Endothelial cell of umbilical vein (primary cell): ENCODE results near the gene ASZ1. TPM values are rescaled to one million over a fixed set of nuclear protein-coding genes. Genes with fewer than 3 reads are reported as not detected.

Source experiments
- BruUV-seq: library from RNA; stranded (reverse); fragments of 400-500 nt; replicated peaks from 2 replicates; lab custom pipeline; 2021; lab: Mats Ljungman, UMichigan
- CTCF ChIA-PET: fragments of 300-600, 350-600 bp; sonication (Branson Sonifier 250); formaldehyde crosslinking; loops from one replicate; lab custom pipeline; 2021; ENCODE audit warnings: antibody characterized with exemption, inconsistent platforms; lab: Charles Lee
- POLR2A ChIA-PET: fragments of 300-600, 350-600 bp; sonication (Branson Sonifier 250); formaldehyde crosslinking; loops from one replicate; lab custom pipeline; 2021; ENCODE audit warnings: antibody characterized with exemption, inconsistent platforms; lab: Charles Lee
- DNase-seq: peaks from one replicate; pipeline ENCODE4 v3.0.0-alpha.2; 2011; ENCODE audit warnings: low read depth, low spot score
- FAIRE-seq: peaks from 2 replicates; lab custom pipeline; 2011; peaks lifted over from hg19 to GRCh38; lab: Jason Lieb, UNC
- H2AFZ ChIP-seq: 2 replicates; pipeline ENCODE4 v1.6.0; 2012; ENCODE audit warnings: low read depth, low read length, control low read depth, inconsistent platforms
- H3K27ac ChIP-seq: 2 replicates; pipeline ENCODE4 v1.5.1; 2011; ENCODE audit warnings: low read depth, mild to moderate bottlenecking, control low read depth, low read length, moderate library complexity; ENCODE audit not compliant: insufficient read depth
- H3K27me3 ChIP-seq, 2 experiments: 2 replicates each; pipeline versions ENCODE4 v1.6.0 to v1.6.1; 2011; ENCODE audit warnings: low read length in 2 of 2, mixed read lengths in 1 of 2; ENCODE audit not compliant: control insufficient read depth in 2 of 2, insufficient read depth in 2 of 2
- H3K36me3 ChIP-seq, 2 experiments: 2 replicates in 1 of 2; 3 replicates in 1 of 2; pipeline ENCODE4 v1.5.1; 2011; ENCODE audit warnings: low read length in 2 of 2, mild to moderate bottlenecking in 1 of 2, moderate library complexity in 1 of 2; ENCODE audit not compliant: control insufficient read depth in 2 of 2, insufficient read depth in 2 of 2; ENCODE audit errors: extremely low read depth in 1 of 2
- H3K4me1 ChIP-seq: 3 replicates; pipeline ENCODE4 v1.5.1; 2011; ENCODE audit warnings: mild to moderate bottlenecking, low read length; ENCODE audit not compliant: control insufficient read depth, insufficient read depth; ENCODE audit errors: extremely low read depth
- H3K4me2 ChIP-seq: 2 replicates; pipeline ENCODE4 v1.6.1; 2011; ENCODE audit warnings: low read length, control low read depth, mixed read lengths; ENCODE audit not compliant: insufficient read depth
- H3K4me3 ChIP-seq, 3 experiments: fragments of 200-600 bp in 1 of 3; sonication (generic), shearing (Covaris generic) in 1 of 3; replicated peaks in 1 of 3; 2 replicates each; pipeline ENCODE4 v1.5.1; 2011 to 2016; ENCODE audit warnings: control low read depth in 3 of 3, low read length in 3 of 3, mild to moderate bottlenecking in 2 of 3, inconsistent platforms in 1 of 3, low read depth in 1 of 3, moderate library complexity in 1 of 3; ENCODE audit not compliant: insufficient read depth in 1 of 3
- H3K79me2 ChIP-seq: 2 replicates; pipeline ENCODE4 v1.6.0; 2012; ENCODE audit warnings: low read length, inconsistent platforms; ENCODE audit not compliant: control insufficient read depth, insufficient read depth
- H3K9ac ChIP-seq: replicated peaks from 2 replicates; pipeline ENCODE3; 2011; ENCODE audit warnings: low read length, control low read depth; ENCODE audit not compliant: insufficient read depth; ENCODE audit errors: extremely low read depth
- H3K9me1 ChIP-seq: replicated peaks from 3 replicates; pipeline ENCODE4 v1.6.0; 2011; ENCODE audit warnings: mild to moderate bottlenecking, low read length; ENCODE audit not compliant: control insufficient read depth, insufficient read depth; ENCODE audit errors: extremely low read depth
- H3K9me3 ChIP-seq: replicated peaks from 2 replicates; pipeline ENCODE4 v1.5.1; 2012; ENCODE audit warnings: low read length, inconsistent platforms; ENCODE audit not compliant: control insufficient read depth, insufficient read depth
- H4K20me1 ChIP-seq: replicated peaks from 2 replicates; pipeline ENCODE3; 2011; ENCODE audit warnings: mild to moderate bottlenecking, low read length; ENCODE audit not compliant: control insufficient read depth, insufficient read depth; ENCODE audit errors: extremely low read depth
- EZH2 ChIP-seq: IDR thresholded peaks from 2 replicates; pipeline ENCODE4 v1.6.1; 2012; ENCODE audit warnings: borderline replicate concordance, low read depth, mild to moderate bottlenecking, moderate library complexity, low read length, inconsistent platforms; ENCODE audit not compliant: severe bottlenecking
- FOS ChIP-seq: IDR thresholded peaks from 2 replicates; pipeline ENCODE4 v1.6.1; 2011; ENCODE audit warnings: mild to moderate bottlenecking, low read length, moderate library complexity, borderline replicate concordance; ENCODE audit not compliant: insufficient read depth
- GATA2 ChIP-seq: IDR thresholded peaks from 2 replicates; pipeline ENCODE4 v1.7.0; 2011; ENCODE audit warnings: low read depth, mild to moderate bottlenecking, moderate library complexity, mixed read lengths, low read length; ENCODE audit not compliant: insufficient read length, insufficient read depth
- JUN ChIP-seq: IDR thresholded peaks from 2 replicates; pipeline ENCODE4 v1.6.1; 2011; ENCODE audit warnings: borderline replicate concordance, low read depth; ENCODE audit not compliant: insufficient read length, insufficient read depth
- POLR2A ChIP-seq: IDR thresholded peaks from 2 replicates; pipeline ENCODE4 v1.6.1; 2012; ENCODE audit warnings: low read depth, mild to moderate bottlenecking, control low read depth, low read length
- POLR2AphosphoS5 ChIP-seq: IDR thresholded peaks from 2 replicates; pipeline ENCODE4 v1.6.1; 2012; ENCODE audit warnings: low read depth, mild to moderate bottlenecking, control low read depth, low read length, moderate library complexity; ENCODE audit not compliant: insufficient read depth
- dilution Hi-C: fragments of 300-500 bp; cut with MboI; formaldehyde crosslinking; loops from one replicate; pipeline ENCODE4 v1.15.0; 2019; ENCODE audit warnings: low sequenced_read_pairs; ENCODE audit not compliant: extremely low pct_ligation_motif_present
- intact Hi-C: fragments of 100-400 bp; cut with micrococcal nuclease; formaldehyde crosslinking; loops from one replicate; pipeline ENCODE4 v1.10.0; 2022
- polyA plus RNA-seq, 4 experiments: library from polyadenylated mRNA; depleted of rRNA in 3 of 4; stranded (reverse) in 3 of 4; unstranded in 1 of 4; fragments of >200 nt; gene quantifications; 2 replicates each; pipeline versions ENCODE4 v1.2.1 to v1.2.3, GENCODE V29; 2011 to 2012; ENCODE audit warnings: missing spikeins in 1 of 4
- total RNA-seq: library from RNA; stranded (reverse); gene quantifications from 2 replicates; pipeline ENCODE4 v1.2.3, GENCODE V29; 2021
- TF ChIP-seq, protein P1 (sequence below): IDR thresholded peaks from 2 replicates; pipeline ENCODE4 v1.6.1; 2011; ENCODE audit not compliant: insufficient read depth, insufficient read length
- TF ChIP-seq, protein P2 (sequence below), 2 donors: IDR thresholded peaks; 1 replicate in 1 of 2; 2 replicates in 1 of 2; pipeline ENCODE4 v1.5.1; 2011; ENCODE audit warnings: low read length in 2 of 2, mild to moderate bottlenecking in 2 of 2, moderate library complexity in 2 of 2, control low read depth in 1 of 2, inconsistent platforms in 1 of 2, low read depth in 1 of 2; ENCODE audit not compliant: insufficient read depth in 1 of 2; ENCODE audit errors: extremely low read depth in 1 of 2

The ASZ1 gene
- total and polyA plus RNA-seq, 2 donors (not counting 3 experiments of a cell fraction or from before 2014, with no cell fraction given): not detected

GRCh38 chr7:117435475-117436043, 8.3 kb upstream of the ASZ1 start:
- Histone ChIP-seq H3K27ac (no peak overlapping the region), H3K9me3 (no peaks in the 10 kb centered on the region), H2AFZ (no peak overlapping the region), H3K4me1 (no peaks in the 10 kb centered on the region), H3K4me3 (no peak overlapping the region), H3K9ac (no peak overlapping the region), H3K27me3 (peaks cover 0 to 2% of the 10 kb centered on the region in 2 experiments), H4K20me1 (no peaks in the 10 kb centered on the region), H3K79me2 (no peaks in the 10 kb centered on the region), H3K4me2 (no peak overlapping the region), H3K36me3 (no peaks in the 10 kb centered on the region), H3K9me1 (no peaks in the 10 kb centered on the region)
- TF ChIP-seq, protein P1, sequence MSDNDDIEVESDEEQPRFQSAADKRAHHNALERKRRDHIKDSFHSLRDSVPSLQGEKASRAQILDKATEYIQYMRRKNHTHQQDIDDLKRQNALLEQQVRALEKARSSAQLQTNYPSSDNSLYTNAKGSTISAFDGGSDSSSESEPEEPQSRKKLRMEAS: no peak
- TF ChIP-seq, protein P2, sequence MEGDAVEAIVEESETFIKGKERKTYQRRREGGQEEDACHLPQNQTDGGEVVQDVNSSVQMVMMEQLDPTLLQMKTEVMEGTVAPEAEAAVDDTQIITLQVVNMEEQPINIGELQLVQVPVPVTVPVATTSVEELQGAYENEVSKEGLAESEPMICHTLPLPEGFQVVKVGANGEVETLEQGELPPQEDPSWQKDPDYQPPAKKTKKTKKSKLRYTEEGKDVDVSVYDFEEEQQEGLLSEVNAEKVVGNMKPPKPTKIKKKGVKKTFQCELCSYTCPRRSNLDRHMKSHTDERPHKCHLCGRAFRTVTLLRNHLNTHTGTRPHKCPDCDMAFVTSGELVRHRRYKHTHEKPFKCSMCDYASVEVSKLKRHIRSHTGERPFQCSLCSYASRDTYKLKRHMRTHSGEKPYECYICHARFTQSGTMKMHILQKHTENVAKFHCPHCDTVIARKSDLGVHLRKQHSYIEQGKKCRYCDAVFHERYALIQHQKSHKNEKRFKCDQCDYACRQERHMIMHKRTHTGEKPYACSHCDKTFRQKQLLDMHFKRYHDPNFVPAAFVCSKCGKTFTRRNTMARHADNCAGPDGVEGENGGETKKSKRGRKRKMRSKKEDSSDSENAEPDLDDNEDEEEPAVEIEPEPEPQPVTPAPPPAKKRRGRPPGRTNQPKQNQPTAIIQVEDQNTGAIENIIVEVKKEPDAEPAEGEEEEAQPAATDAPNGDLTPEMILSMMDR (IDR thresholded peaks at IDR 0.05; ENCODE audit: extremely low read depth in 1 of 2, insufficient read depth in 1 of 2, low read depth in 1 of 2, low read length in 2 of 2): no peak
- TF ChIP-seq POLR2AphosphoS5 (no peak), FOS (no peak), GATA2 (no peak), EZH2 (no peak), POLR2A (no peak), JUN (no peak)
- intact Hi-C loops (no loop called here), dilution Hi-C loops (no loop called here)
- DNase-seq (no peak), FAIRE-seq (no peak)
- BruUV-seq: no TSS peak
- ChIA-PET CTCF (interaction anchor here (1.3 kb wide), 2 partner anchors 23 to 280 kb away, joined by 4 to 5 read pairs; no protein-coding TSS in a partner anchor), POLR2A (no interaction called here)
